NCI-H146 treated with DMSO at 0.1 percent for 48 hours (cell line): ENCODE data around the gene ZNF888.
"Not testable (repeated sequence)": the region's sequence is repeated elsewhere in the genome, so short reads cannot be mapped to it uniquely, and the experiment has no call there.

ENCODE experiments used
- DNase-seq: peaks from one replicate; lab custom pipeline; 2025; ENCODE audit not compliant: unreplicated experiment; lab: John Stamatoyannopoulos, UW

Gene ZNF888

GRCh38 chr19:52941941-52942385 lies 18.7 kb upstream of the ZNF888 start:
- peak; percentile 35 for DNase-seq

DNA sequence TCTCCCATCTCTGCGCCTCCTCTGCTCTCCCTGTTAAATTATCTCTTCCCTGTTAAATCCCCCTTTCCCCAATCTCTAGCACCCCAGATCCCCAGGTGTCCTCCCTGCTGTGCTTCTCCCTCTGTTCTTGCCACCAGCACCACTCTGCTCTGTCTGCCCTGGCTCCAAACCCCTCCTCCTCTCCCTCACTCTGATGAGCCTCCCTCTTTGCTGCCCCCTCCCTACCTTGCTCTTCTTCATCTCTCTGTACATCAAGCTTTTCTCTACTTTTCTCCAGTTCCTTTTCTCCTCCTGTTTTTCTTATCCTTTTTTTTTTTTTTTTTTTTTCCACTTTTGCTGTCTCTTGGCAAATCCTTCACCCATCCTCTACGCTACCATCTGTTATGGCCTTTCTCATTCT lies 18.3 kb upstream of the ZNF888 start:
- DNase-seq, result peak; percentile 35

- not testable (repeated sequence) for DNase-seq
Observed at GRCh38 chr19:52940905-52941304, 17.7 kb upstream of the ZNF888 start.

DNA sequence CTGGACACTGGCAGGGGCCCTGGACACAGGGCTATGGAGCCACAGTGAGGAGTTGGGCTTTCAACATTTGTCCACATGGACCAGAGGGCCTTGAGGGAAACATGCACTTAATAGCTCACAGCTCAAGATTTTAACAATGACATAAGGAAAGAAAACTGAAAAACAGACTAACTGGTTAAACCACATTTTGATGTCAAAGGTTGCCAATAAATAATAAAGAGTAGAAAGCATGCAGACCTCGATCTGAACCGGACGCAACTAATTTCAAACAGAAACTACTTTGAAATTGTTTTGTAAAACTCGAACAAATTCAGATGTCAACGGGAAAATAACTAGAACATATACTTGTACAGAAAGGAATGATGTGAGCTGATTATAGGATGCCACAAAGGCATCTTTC lies 15.5 kb upstream of the ZNF888 start:
- no peak for DNase-seq

DNA sequence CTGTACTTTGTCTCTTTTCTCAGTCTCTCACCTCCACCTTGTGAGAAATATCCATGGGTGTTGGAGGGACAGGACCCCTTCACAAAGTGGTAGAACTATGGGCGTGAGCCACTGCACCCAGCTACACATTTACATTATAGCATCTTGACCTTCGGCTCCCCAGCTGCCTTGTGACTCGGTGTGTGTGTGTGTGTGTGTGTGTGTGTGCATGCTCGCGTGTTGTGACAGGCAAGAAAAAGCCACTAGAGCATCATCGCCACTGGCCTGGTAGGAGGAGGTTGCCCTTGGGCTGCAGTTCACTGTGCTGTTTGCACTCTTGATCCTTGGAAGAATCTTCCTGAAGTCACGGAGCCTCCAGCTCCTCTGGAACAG lies 13.7 kb upstream of the ZNF888 start:
- no peak for DNase-seq

DNA sequence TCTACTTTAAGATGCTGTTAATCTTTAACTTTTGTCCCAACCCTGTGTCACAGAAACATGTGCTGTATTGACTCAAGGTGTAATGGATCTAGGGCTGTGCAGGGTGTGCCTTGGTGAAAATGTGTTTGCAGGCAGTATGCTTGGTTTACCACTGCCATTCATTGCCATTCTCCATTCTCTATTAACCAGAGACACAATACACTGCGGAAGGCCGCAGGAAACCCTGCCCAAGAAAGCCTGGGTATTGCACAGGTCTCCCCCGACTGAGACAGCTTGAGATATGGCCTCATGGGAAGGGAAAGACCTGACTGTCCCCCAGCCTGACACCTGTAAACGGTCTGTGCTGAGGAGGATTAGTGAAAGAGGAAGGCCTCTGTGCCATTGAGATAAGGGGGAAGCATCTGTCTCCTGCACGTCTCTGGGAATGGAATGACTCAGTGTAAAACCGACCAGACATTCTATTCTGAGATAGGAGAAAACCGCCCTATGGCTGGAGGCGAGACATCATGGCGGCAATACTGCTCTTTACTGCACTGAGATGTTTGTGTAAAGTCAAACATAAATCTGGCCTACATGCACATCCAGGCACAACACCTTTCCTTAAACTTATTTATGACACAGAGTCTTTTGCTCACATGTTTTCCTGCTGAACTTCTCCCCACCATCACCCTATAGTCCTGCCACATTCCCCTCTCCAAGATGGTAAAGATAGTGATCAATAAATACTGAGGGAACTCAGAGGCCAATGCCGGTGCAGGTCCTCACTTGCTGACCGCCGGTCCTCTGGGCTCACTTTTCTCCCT lies 13.1 kb upstream of the ZNF888 start:
- no peak for DNase-seq

DNA sequence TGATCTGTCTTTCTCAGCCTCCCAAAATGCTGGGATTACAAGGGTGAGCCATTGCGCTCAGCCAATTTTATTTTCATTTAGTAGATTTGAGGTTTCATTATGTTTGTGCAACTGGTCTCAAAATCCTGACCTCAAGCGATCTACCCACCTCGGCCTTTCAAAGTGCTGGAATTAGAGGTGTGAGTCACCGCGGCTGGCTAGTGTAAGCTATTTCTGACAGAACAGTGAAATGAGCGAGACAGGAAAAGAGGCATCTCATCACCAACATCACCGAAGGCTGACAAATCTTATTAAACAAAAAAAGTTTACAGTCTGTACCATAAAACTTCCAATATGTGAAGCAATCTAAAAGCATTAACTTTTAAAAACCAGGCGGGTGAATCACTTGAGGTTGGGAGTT lies 12.2 kb upstream of the ZNF888 start:
- DNase-seq, result no peak

GRCh38 chr19:52924641-52925040 lies 1.4 kb upstream of the ZNF888 start:
- not testable (repeated sequence) for DNase-seq

- no peak for DNase-seq
Observed at GRCh38 chr19:52923778-52924593, 758 bp upstream of the ZNF888 start.

DNA sequence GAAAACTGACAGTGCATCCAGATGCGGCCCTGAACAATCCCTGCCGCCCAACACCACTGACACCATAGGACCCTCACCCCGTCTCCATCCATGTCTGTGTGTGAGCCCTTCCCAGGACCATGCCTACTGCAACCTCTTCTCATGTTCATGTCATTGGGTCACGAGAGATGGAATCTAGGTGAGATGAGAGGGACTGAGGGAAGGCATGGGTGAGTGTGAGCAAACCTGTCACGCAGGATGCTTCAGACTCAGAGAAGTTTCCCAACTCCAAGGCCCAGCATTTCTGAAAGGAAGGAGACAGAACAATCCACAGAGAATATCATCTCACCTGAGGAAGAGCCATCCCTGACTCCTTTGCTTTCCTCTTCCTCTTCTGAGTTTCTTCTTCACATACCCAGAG lies 5.7 kb downstream of the ZNF888 start:
- DNase-seq, result no peak

- DNase-seq, result no peak
Observed at GRCh38 chr19:52910648-52911047, 12.6 kb downstream of the ZNF888 start.

DNA sequence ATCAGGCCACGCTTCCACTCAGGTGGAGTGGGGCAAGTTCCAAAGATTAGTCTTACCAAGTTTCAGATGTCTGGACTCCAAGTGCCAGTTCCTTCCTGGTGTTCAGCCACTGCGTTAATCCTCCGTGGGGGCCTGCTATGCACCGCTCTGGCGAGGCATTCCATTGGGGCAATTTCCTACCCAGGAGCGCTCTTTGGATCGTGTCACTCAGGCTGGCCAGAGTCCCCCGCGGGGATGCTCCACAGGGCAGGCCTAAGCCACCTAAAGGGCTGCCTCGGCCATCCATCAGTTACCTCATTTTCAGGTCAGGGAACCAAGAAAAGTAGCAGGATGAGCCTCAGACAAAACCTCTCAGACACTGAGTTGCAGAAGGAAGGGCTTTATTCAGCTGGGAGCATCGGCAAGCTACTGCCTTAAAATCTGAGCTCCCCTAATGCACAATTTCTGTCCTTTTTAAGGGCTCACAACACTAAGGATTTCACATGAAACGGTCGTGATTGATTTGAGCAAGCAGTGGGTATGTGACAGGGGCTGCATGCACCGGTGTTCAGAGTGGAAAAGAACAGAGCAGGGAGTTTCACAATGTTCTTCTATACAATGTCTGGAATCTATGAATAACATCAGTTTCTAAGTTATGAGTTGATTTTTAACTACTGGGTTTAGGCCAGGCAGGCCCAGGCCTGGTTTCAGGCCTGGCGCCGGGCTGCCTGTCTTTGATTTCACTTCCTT lies 19.0 kb downstream of the ZNF888 start:
- not testable (repeated sequence) for DNase-seq

DNA sequence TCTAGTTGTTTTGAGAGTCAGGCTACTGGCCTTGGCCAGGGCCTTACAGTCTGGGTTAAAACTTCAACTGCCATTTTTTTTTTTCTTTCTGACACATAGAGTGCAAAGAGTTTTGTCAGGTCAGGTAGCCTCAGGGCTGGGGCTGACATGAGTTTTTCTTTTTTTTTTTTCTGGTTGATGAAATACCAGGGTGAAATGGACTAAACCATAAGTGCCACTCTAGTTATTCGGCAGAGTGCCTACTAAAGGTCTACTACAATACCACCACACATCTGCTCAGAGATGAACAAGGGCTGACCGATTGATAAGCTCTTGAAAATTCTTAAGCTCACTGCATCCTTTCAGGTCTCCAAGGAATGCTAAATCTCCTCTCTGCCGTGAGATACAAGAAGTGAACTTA lies 21.4 kb downstream of the ZNF888 start:
- DNase-seq, result no peak

- DNase-seq, result not testable (repeated sequence)
Observed at GRCh38 chr19:52898596-52898995, 24.6 kb downstream of the ZNF888 start.

DNA sequence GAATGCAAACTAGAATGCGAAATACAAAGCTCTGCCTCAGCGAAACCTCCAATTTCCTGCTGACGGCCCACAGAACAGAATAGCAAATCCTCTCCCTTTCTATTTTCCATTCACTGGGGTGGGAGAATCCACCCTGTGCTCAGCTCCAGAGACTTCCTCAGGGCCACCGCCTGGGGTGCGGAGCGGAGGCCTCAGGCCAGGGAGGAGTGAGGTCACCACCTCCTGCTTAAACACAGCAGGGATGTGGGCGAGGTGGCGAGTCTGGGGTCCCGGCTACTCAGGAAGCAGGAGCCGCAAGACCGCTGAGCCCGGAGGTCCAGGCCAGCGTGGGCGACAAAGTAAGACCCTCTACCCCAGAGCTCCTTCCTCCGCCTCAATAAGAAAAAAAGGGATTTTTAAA lies 25.1 kb downstream of the ZNF888 start:
- DNase-seq, result no peak

GRCh38 chr19:52897138-52897935 lies 25.9 kb downstream of the ZNF888 start, which contains the start of gene ZNF320:
ZNF320 (minus strand) TSS chr19:52897635; CDS start chr19:52890255, 7,380 bp downstream.
- DNase-seq, result peak; percentile 94

DNA sequence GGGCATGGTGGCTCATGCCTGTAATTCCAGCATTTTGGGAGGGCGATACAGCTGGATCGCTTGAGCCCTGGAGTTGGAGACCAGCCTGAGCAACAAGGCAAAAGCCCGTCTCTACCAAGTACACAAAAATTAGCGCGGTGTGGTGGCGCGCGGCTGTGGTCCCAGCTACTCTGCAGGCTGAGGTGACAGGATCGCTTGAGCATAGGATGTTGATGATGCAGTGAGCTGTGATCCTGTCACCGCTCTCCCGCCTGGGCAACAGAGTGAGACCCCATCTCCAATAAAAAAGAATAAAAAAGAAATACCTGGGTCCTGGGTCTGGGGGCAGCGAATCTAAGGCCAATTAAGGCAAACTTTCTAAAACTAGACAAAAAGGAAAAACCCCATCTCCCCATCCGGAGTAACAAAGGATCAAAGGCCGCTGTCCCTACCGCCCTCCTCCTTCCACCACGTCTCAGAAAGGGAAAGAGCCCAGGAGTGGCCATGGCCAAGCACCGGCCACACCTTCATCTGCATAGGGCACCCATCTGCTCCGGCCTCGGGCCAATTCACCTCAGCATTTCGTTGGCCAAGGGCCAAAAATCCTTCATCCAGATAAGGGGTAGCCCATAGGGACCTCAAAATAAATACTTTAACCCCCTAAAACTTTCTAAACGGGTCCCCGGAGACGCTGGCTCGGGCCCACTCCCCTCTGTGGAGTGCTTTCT lies 26.6 kb downstream of the ZNF888 start:
- peak; percentile 45 for DNase-seq

DNA sequence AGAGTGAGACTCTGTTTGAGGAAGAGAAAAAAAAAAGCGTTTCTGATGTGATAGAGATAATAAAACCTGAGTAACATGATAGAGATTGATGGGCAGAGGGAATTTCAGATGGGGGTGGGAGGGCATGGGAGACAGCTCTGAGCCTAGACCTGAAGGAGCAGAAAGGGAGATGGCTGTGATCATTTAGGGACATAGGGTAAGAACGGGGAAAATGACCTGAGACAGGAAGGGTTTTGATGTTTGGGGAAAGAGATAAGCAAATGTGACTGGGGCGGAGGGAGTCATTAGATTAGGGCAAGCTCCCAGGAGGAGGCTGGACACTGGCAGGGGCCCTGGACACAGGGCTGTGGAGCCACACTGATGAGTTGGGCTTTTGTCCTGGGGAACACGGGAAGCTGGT lies 31.9 kb downstream of the ZNF888 start:
- DNase-seq, result no peak

- DNase-seq, result no peak
Observed at GRCh38 chr19:52889931-52890330, 33.3 kb downstream of the ZNF888 start.

- DNase-seq, result no peak
Observed at GRCh38 chr19:52889076-52889475, 34.2 kb downstream of the ZNF888 start.
